CD4-positive, alpha-beta T cell treated with Interleukin-2 at 100 ng/mL for 4 hours (primary cell): Measurements from ENCODE around the gene ZMIZ1.

Source experiments
- DNase-seq: peaks from one replicate; pipeline ENCODE4 v3.0.0-alpha.2; 2020; ENCODE audit warnings: low spot score

Gene ZMIZ1

DNA sequence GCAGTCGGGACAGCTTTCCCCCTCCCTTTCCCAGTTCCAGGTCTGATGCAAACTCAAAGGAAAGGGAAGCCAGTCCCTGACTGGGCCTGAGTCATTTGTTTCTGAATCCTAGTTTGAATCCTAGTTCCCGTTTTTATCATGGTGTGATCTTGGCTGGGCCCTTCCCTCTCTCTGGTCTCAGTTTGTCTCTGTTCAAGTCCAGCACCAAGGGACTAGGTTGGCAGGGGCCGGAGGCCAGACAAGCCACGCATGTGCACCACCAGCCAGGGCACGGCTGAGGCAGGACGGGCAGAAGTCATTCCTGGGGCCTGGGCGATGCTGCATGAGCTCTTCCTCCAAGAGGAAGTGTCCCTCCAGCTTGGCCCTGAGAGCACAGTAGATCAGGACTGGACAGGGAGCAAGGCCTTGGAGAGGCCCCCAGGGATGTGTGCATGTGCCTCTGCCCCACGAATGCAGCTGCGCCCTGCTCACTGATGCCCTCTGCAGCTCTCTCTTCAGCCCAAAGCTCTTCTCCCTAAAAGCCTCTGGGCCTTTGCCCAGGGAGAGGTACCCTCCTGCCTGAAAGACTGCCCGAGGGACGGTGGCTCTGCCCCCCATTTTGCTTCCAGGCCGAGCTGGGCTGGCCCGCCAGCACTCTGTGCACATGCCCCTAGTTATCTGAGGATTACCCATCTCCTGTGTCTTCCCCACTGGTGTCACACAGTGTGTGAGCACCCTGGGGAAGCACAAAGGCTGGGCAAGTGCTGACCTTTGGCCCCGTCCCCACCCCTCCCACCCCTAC, 86.7 kb downstream of the ZMIZ1 start:
- DNase-seq, result no peak

DNA sequence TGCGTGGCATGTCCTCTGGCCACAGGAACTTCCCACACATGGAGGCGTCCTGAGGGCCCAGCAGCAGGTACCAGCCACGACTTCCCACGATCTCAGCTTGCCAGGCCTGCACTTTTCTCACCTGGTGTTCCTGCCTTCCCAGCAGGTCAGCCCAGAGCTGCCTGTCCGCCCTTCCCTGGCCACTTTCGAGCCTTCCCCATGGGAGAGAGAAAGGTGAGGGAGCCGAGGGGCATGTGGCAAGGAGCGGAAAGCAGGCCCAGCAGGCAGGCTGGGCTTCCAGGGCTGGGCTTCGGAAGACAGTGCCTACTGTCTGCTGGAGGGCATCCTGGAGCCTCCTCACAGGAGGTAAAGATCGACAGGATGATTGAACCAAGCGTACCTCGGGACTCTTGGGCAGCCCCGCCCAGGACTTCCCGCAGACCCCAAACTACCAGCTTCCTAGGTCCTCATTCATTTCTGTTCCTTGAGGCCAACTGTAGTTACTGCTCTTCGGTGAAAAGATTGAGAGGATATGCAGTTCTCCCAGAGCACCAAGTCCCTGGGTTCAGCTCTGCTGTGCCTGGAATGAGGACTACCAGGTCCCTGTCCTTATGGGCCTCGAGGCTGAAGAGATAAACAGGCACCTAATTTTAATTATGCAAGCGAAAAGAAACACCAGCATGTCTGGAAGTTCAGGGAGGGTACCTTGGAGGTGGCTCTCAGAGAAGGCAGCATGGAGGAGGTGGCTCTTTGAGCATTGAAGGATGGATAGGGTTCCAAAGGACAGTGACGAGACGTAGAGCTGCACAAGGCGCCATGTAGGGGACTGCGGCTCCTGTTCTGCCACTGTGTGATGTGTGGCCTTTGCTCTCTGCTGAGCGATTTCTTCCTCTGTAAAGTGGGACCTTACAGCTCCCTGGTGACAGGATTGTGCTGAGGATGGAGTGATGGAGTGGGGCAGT, 87.8 kb downstream of the ZMIZ1 start:
- DNase-seq, result no peak

- no peak for DNase-seq
These were observed 89.2 kb downstream of the ZMIZ1 start for GRCh38 chr10:79158004-79158340.

DNA sequence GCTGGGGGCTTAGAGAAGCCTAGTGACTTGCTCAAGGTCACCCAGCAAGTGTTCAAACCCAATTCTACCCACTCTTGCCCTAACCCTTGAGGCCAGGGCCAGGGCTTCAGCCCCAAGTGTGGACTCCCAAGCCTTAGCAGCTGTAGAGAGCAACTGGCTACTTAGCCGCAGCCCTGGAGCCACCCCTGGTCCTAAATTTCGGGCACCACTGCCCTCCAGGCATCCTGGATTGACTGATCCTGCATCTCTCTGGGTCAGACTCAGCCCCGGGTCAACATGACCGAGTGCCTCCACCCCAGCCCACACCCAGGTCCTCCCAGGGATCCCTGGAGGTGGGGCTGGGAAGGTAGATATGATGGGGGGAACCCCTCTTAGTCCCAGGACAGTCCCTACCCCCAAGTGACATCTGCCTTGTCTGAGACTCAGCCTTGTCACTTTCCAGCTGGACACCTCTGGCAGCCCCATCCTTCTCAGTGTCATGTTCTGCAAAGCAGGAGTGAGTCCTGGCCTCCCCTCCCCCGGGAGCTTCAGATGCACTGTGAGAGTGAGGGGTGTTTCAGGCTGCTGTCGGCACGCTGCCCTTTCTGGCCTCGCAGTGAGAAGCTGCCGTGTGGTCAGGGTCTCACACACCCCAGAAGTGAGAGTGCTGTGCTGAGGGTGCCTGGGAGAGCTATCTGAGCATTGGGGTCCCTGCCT, 89.8 kb downstream of the ZMIZ1 start:
- DNase-seq, result no peak

DNA sequence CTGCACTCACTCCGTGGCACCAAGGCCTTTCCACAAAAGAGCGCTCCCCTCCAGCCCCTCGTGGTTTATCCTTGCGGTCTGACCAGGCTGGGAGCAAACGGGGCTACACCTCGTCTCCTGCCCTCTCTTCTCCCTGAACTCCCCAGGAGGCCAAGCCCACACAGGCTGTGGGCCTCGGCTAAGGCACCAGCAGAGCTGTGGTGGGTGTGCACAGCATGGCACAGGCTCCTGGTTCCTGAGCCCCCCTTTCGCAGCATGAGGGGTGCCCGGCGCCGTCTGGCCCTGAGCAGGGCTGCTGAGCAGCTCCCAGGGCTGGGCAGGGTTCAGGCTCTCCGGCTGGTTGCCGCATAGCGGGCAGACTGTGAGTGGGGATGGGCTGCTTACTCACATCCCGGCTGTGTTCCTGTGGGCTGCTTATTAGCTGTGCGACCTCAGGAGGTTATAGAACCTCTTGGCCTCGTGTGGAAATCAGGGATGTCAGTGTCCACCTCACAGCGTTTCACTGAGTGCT, 90.4 kb downstream of the ZMIZ1 start:
- DNase-seq, result no peak

- no peak for DNase-seq
These were observed 91.0 kb downstream of the ZMIZ1 start for GRCh38 chr10:79159785-79160184.

DNA sequence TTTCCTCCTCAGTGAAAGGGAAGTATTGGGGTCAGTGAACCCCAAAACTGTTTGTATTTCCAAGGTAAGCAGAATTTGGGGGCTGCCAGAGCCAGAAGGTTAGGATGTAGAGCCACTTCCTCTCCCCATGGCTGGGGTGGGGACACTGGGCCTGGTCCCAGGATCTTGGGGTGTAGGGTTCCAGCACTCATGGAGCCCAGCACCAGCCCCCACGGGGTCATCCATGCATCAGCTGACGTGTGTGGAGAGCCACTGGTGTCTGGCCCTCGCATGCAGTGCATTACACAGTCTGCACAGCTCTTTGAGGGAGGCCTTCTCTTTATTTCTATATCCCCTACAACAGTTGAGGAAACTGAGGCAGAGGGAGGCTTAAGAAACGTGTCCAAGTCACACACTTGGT, 91.4 kb downstream of the ZMIZ1 start:
- DNase-seq, result no peak

DNA sequence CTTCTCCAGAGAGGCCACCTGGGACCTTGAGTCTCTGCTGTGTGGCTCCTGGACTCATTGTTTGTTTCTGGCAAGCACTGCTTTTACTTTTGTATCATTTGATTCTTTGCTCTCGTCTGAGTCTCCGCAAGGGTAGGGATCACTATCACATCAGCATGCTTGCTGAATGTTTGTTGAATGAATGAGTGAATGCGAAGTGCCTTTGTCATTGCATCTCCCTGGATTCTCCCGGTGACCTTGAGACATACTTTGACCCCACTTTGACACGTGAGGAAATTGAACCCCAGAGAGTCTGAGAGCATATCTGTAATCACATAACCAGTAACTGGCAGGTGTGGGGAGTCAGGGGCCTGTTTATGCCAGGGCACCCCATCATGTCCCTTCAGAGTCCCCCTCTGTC, 92.8 kb downstream of the ZMIZ1 start:
- DNase-seq, result no peak

- no peak for DNase-seq
These were observed 93.3 kb downstream of the ZMIZ1 start for GRCh38 chr10:79162022-79162421.

DNA sequence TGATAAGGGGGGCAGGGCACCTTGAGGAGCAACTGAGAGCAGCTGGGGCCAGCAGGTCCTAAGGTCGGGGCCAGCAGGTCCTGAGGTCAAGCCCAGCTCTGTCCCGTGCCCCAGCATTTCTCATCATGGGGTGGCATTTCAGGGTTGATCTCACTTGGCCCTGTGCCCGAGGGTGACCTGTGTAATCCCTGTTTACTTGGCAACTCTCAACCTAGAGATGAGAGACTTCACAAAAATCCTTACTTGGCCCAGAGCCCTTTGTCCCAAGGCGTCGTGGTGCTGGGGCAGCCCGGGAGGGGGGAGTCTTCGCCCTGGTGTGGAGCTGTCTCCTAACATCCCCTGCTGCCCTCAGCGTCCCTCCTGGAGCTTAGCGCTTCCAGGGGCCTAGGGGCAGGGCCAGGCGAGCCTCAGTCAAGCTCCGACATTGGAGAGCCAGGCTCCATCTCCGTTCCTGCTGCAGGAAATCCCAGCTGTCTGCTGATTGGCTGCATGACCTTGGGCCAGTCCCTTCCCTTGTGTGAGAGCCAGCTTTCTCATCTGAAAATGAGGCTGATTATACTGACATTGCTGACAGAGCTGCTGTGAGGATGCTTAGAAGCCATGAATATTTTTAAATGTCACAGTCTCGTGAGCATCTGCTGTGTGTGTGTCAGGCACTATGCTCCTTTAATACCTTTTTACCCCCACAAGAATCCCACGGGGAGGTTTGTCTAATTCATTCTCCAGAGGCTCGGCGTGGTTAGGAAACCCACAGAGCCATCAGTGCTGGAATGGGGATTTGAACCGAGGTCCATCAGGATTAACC, 94.3 kb downstream of the ZMIZ1 start:
- DNase-seq, result no peak

GRCh38 chr10:79163666-79163975, 94.9 kb downstream of the ZMIZ1 start:
- no peak for DNase-seq

DNA sequence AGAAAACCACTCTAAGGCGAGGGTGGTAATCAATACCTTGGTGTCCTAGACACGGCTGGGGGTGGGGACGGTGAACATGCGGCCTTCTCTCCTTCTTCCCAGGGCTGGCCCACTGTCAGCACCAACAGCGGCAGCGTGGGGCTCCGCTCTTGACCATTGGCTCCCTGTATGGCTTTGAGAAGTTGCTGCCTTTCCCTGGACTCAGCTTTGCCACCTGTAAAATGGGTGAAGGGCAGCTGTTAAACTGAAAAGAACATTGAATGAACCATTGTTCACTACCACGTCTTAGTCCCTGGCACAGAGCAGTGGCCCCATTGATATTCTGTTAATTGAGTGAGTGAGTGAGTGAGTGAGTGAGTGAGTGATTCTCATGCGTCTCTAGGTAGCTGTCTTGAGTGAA, 95.3 kb downstream of the ZMIZ1 start:
- no peak for DNase-seq

DNA sequence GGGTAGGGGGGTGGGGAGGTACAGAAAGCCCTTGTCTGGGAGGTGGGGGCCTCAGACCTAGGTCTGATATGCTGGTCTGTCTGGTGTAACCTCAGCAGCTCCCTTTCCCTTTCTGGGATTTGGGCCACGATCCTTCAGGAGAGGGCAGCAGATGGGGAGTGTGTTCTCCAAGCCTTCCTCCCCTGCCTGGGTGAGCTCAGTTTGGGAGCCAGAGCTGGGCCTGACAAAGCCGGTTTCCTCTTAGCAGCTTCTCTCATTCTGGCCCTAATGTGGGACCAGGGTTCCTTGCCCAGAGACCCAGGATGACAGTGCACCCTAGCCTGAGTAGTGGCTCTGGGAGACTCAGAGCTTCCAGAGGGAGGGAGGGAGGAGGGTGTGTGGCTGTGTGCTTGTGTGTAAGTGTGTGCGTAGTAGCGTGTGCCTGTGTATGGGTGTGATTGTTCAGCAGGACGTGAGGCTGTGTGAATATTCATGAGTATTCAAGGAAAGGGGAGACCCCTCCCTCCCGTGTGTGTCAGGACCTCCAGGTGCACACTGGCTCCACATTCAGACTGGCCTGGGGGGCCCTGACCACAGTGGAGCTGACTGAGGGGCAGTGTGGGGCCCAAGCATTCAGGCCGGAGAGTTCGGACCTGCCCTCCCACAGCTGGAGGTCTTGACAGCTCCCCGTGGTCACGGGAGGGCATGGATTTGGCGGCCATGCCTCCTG, 96.5 kb downstream of the ZMIZ1 start:
- no peak for DNase-seq

- no peak for DNase-seq
These were observed 97.6 kb downstream of the ZMIZ1 start for GRCh38 chr10:79166312-79166721.

DNA sequence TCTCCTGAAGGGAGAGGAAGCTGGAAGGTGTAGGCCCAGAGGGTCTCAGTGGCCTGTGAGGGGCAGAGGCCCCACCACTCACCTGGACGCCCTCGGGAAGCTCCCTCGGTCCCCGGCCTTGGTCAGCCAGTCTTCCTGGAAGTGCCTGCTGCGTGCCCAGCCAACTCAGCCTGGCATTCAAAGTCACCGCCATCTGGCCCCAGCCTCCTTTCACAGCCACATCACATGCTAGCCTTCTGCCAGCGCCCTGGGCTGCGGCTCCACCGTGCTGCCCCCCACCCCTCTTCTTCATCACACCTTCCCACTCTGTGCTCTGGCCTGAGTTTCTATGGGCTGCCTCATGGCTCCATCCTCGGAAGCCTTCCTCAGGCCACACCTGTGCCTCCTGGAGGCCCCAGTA, 98.0 kb downstream of the ZMIZ1 start:
- DNase-seq, result no peak

- no peak for DNase-seq
These were observed 98.8 kb downstream of the ZMIZ1 start for GRCh38 chr10:79167537-79167936.

DNA sequence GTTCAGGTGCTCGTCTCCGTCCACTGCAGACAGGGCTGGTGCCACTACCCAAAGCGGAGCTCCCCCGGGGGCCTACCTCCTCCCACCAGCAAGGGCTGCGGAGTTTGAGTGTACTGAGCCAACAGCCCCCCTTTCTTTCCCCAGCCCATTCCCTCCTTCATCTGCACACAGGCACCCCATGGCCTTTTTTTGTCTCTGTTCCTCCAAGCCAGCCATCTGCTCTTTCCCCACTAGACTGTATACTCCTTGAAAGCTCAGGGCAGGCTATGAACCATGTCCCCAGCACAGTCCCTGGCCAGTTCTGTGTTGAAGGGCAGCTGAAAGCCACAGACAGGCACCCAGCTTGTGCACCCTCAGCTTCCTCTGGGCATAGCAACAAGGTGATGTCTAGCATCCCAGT, 99.4 kb downstream of the ZMIZ1 start:
- DNase-seq, result no peak

- no peak for DNase-seq
These were observed 101.5 kb downstream of the ZMIZ1 start for GRCh38 chr10:79170226-79170752.

GRCh38 chr10:79170993-79171392, 102.2 kb downstream of the ZMIZ1 start:
- DNase-seq, result no peak

DNA sequence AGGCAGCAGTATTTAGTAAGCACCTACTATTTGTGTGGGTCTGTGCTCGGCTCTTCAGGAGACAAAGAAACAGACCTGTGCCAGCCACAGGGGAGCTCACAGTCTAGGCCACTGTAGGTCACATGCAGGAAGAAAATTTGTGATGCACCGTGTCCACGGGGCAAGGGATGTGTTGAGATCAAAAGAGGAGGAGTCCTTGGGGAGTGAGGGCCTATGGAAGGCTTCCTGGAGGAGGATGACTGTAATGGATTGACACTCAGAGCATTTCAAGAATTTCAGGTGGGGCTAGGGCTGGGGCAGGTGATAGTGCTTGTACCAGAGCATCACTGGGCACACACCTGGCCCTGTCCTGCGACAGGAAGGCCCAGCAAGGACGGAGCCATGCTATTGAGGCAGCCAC, 102.7 kb downstream of the ZMIZ1 start:
- no peak for DNase-seq

DNA sequence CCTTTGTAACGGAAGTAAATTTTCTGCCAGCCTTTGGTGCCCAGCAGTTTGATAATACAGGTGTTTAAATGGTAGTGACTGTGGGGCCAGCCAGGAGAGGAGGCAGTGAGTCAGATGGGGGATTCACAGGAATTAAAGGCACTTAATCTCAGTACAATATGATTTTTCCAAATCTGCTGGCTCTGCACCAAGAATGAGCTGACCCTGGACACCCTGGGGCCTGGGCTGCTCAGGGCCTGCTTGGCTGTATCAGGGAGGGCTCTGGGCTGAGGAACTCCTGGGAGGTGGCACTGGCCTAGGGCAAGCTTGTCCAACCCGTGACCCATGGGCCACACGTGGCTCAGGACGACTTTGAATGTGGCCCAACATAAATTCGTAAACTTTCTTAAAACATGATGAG, 104.1 kb downstream of the ZMIZ1 start:
- DNase-seq, result no peak
